ENCODE results near the gene BLOC1S3.

The BLOC1S3 gene

GRCh38 chr19:45178262-45179071, at the start of gene BLOC1S3:
BLOC1S3 (plus strand) TSS chr19:45178784; CDS start chr19:45179297, 513 bp downstream.
- DNase-seq (ENCODE audit: low read depth): peak; percentile 100

- no peak for DNase-seq (ENCODE audit: low read depth)
These were observed 49.8 kb upstream of the BLOC1S3 start for GRCh38 chr19:45128806-45129205.

GRCh38 chr19:45130236-45130635, 48.3 kb upstream of the BLOC1S3 start:
- DNase-seq (ENCODE audit: low read depth): no peak

GRCh38 chr19:45130888-45131615, 47.5 kb upstream of the BLOC1S3 start:
- no peak for DNase-seq (ENCODE audit: low read depth)

- no peak for DNase-seq (ENCODE audit: low read depth)
These were observed 44.9 kb upstream of the BLOC1S3 start for GRCh38 chr19:45133661-45134060.

- DNase-seq (ENCODE audit: low read depth): no peak
These were observed 43.3 kb upstream of the BLOC1S3 start for GRCh38 chr19:45135176-45135885.

GRCh38 chr19:45136507-45137178, 41.9 kb upstream of the BLOC1S3 start:
- no peak for DNase-seq (ENCODE audit: low read depth)

- DNase-seq (ENCODE audit: low read depth): no peak
These were observed 41.3 kb upstream of the BLOC1S3 start for GRCh38 chr19:45137179-45137761.

- DNase-seq (ENCODE audit: low read depth): no peak
These were observed 40.3 kb upstream of the BLOC1S3 start for GRCh38 chr19:45138303-45138751.

GRCh38 chr19:45139286-45140143, 39.1 kb upstream of the BLOC1S3 start:
- no peak for DNase-seq (ENCODE audit: low read depth)

GRCh38 chr19:45140144-45140503, 38.5 kb upstream of the BLOC1S3 start:
- DNase-seq (ENCODE audit: low read depth): no peak

GRCh38 chr19:45140533-45140932, 38.1 kb upstream of the BLOC1S3 start:
- no peak for DNase-seq (ENCODE audit: low read depth)

GRCh38 chr19:45141203-45141900, 37.2 kb upstream of the BLOC1S3 start:
- no peak for DNase-seq (ENCODE audit: low read depth)

- DNase-seq (ENCODE audit: low read depth): no peak
These were observed 36.4 kb upstream of the BLOC1S3 start for GRCh38 chr19:45142016-45142725.

GRCh38 chr19:45142726-45143110, 35.9 kb upstream of the BLOC1S3 start:
- DNase-seq (ENCODE audit: low read depth): no peak

- DNase-seq (ENCODE audit: low read depth): no peak
These were observed 33.9 kb upstream of the BLOC1S3 start for GRCh38 chr19:45144431-45145269.

- no peak for DNase-seq (ENCODE audit: low read depth)
These were observed 33.1 kb upstream of the BLOC1S3 start for GRCh38 chr19:45145270-45146189.
